ENCODE measurements around the gene PTPRE.

The PTPRE gene

GRCh38 chr10:128005858-128006257 lies 99.0 kb downstream of the PTPRE start:
- DNase-seq = no peak

GRCh38 chr10:128007056-128007455 lies 100.2 kb downstream of the PTPRE start:
- DNase-seq = no peak

- no peak for DNase-seq
Measured at GRCh38 chr10:128007971-128008370, 101.1 kb downstream of the PTPRE start.

GRCh38 chr10:128008521-128009250 lies 101.8 kb downstream of the PTPRE start:
- no peak for DNase-seq

- DNase-seq = no peak
Measured at GRCh38 chr10:128009372-128010126, 102.6 kb downstream of the PTPRE start.

- peak; percentile 88 to 91 for DNase-seq
Measured at GRCh38 chr10:128011059-128011979, 104.4 kb downstream of the PTPRE start.

- no peak for DNase-seq
Measured at GRCh38 chr10:128013626-128014025, 106.7 kb downstream of the PTPRE start.

GRCh38 chr10:128014236-128014635 lies 107.3 kb downstream of the PTPRE start:
- DNase-seq = no peak

- no peak for DNase-seq
Measured at GRCh38 chr10:128016423-128017060, 109.6 kb downstream of the PTPRE start.

- no peak for DNase-seq
Measured at GRCh38 chr10:128017822-128018221, 110.9 kb downstream of the PTPRE start.

- DNase-seq = no peak
Measured at GRCh38 chr10:128018236-128018635, 111.3 kb downstream of the PTPRE start.

GRCh38 chr10:128018691-128019090 lies 111.8 kb downstream of the PTPRE start:
- no peak for DNase-seq

- DNase-seq = no peak
Measured at GRCh38 chr10:128022261-128023196, 115.6 kb downstream of the PTPRE start.

GRCh38 chr10:128024426-128024825 lies 117.5 kb downstream of the PTPRE start:
- no peak for DNase-seq

GRCh38 chr10:128025437-128025836 lies 118.5 kb downstream of the PTPRE start:
- no peak for DNase-seq

GRCh38 chr10:128025951-128026350 lies 119.0 kb downstream of the PTPRE start:
- DNase-seq = no peak

- DNase-seq = peak in 1 of 2 experiments; percentile 15
Measured at GRCh38 chr10:128026615-128027300, 119.9 kb downstream of the PTPRE start.

- DNase-seq = no peak
Measured at GRCh38 chr10:128027306-128027705, 120.4 kb downstream of the PTPRE start.

GRCh38 chr10:128027822-128028507 lies 121.1 kb downstream of the PTPRE start:
- DNase-seq = no peak
